H1 (cell line): ENCODE measurements around the gene LRRC28. TPM values are rescaled to one million over a fixed set of nuclear protein-coding genes. Genes with fewer than 3 reads are reported as not detected.
A peak's percentile ranks its signal among the peaks of the same experiment; 100 is the strongest.

ENCODE experiments used
- CTCF ChIA-PET: fragments of 300-600 bp; sonication (Branson Sonifier 250); formaldehyde crosslinking; loops from one replicate; lab custom pipeline; 2021; ENCODE audit not compliant: partially characterized antibody; lab: Charles Lee
- POLR2A ChIA-PET: fragments of 300-600 bp; sonication (Branson Sonifier 250); formaldehyde crosslinking; loops from one replicate; lab custom pipeline; 2021; ENCODE audit warnings: inconsistent platforms; ENCODE audit not compliant: partially characterized antibody; lab: Charles Lee
- DNase-seq, 2 experiments: peaks; one replicate each; pipeline versions ENCODE4 v3.0.0 to v3.0.0-alpha.2; 2010 to 2022; ENCODE audit warnings: low spot score in 2 of 2, low read depth in 1 of 2, mixed read lengths in 1 of 2
- FAIRE-seq: peaks from 2 replicates; lab custom pipeline; 2011; peaks lifted over from hg19 to GRCh38; lab: Jason Lieb, UNC
- H2AFZ ChIP-seq: 2 replicates; pipeline ENCODE4 v1.8.1; 2012; ENCODE audit warnings: low read length, inconsistent platforms
- H2AK5ac ChIP-seq: 2 replicates; pipeline ENCODE4 v1.6.1; 2013; ENCODE audit warnings: low read depth, low read length
- H2BK120ac ChIP-seq: replicated peaks from 2 replicates; pipeline ENCODE3; 2013; ENCODE audit warnings: low read depth, low read length, inconsistent platforms
- H2BK12ac ChIP-seq: 2 replicates; pipeline ENCODE4 v1.6.1; 2013; ENCODE audit warnings: low read depth, low read length
- H2BK15ac ChIP-seq: 2 replicates; pipeline ENCODE4 v1.6.1; 2013; ENCODE audit warnings: low read length
- H2BK20ac ChIP-seq: 2 replicates; pipeline ENCODE4 v1.6.1; 2013; ENCODE audit warnings: low read length
- H2BK5ac ChIP-seq: 2 replicates; pipeline ENCODE4 v1.6.1; 2013; ENCODE audit warnings: low read depth, low read length
- H3K14ac ChIP-seq: 2 replicates; pipeline ENCODE4 v1.6.1; 2013; ENCODE audit warnings: inconsistent platforms; ENCODE audit not compliant: insufficient read length
- H3K18ac ChIP-seq: 2 replicates; pipeline ENCODE4 v1.6.1; 2013; ENCODE audit warnings: low read length; ENCODE audit errors: extremely low read depth
- H3K23ac ChIP-seq: 2 replicates; pipeline ENCODE4 v1.6.1; 2013; ENCODE audit warnings: inconsistent platforms; ENCODE audit not compliant: insufficient read length
- H3K23me2 ChIP-seq: 2 replicates; pipeline ENCODE4 v1.6.1; 2013; ENCODE audit warnings: low read depth, low read length
- H3K27ac ChIP-seq: 2 replicates; pipeline ENCODE4 v1.6.1; 2011; ENCODE audit warnings: low read depth, low read length, inconsistent platforms
- H3K27me3 ChIP-seq, 4 experiments: replicated peaks in 1 of 4; 1 replicate in 1 of 4; 2 replicates in 3 of 4; pipeline versions ENCODE4 v1.6.1 to v1.8.1; 2011 to 2013; ENCODE audit warnings: low read length in 3 of 4, mild to moderate bottlenecking in 3 of 4, inconsistent platforms in 2 of 4, mixed read lengths in 2 of 4, moderate library complexity in 1 of 4; ENCODE audit not compliant: control insufficient read depth in 3 of 4, insufficient read depth in 3 of 4; ENCODE audit errors: extremely low read depth in 1 of 4
- H3K36me3 ChIP-seq, 4 experiments: 2 replicates each; pipeline versions ENCODE4 v1.6.1 to v1.8.1; 2011 to 2013; ENCODE audit warnings: mild to moderate bottlenecking in 4 of 4, low read length in 3 of 4, moderate library complexity in 2 of 4, control low read depth in 1 of 4, inconsistent platforms in 1 of 4; ENCODE audit not compliant: insufficient read depth in 4 of 4, control insufficient read depth in 2 of 4
- H3K4ac ChIP-seq: replicated peaks from 2 replicates; pipeline ENCODE3; 2013; ENCODE audit warnings: low read length, low read depth, mixed read lengths, inconsistent platforms; ENCODE audit not compliant: insufficient read length
- H3K4me1 ChIP-seq, 4 experiments: replicated peaks in 1 of 4; 1 replicate in 1 of 4; 2 replicates in 3 of 4; pipeline versions ENCODE4 v1.6.1 to v1.8.1; 2011 to 2013; ENCODE audit warnings: low read length in 3 of 4, inconsistent platforms in 2 of 4, mixed read lengths in 1 of 4; ENCODE audit not compliant: insufficient read depth in 4 of 4, control insufficient read depth in 3 of 4
- H3K4me2 ChIP-seq, 2 experiments: 2 replicates each; pipeline versions ENCODE4 v1.6.1 to v1.8.1; 2011 to 2013; ENCODE audit warnings: low read depth in 2 of 2, low read length in 2 of 2, control low read depth in 1 of 2, inconsistent platforms in 1 of 2, mild to moderate bottlenecking in 1 of 2; ENCODE audit not compliant: insufficient read depth in 1 of 2
- H3K4me3 ChIP-seq, 4 experiments: fragments of 200-600, 300-600 bp in 1 of 4; sonication (generic), shearing (Covaris generic), sonication (Bioruptor Twin) in 1 of 4; 2 replicates each; pipeline versions ENCODE4 v1.5.1 to v1.8.1; 2011 to 2016; ENCODE audit warnings: low read length in 4 of 4, low read depth in 3 of 4, control low read depth in 2 of 4, inconsistent platforms in 2 of 4, mild to moderate bottlenecking in 2 of 4, mixed read lengths in 1 of 4, moderate library complexity in 1 of 4; ENCODE audit not compliant: insufficient read depth in 2 of 4; ENCODE audit errors: extremely low read depth in 1 of 4
- H3K56ac ChIP-seq: replicated peaks from 2 replicates; pipeline ENCODE3; 2013; ENCODE audit warnings: low read depth, mild to moderate bottlenecking, mixed read lengths, low read length, inconsistent platforms; ENCODE audit not compliant: insufficient read length
- H3K79me1 ChIP-seq: 2 replicates; pipeline ENCODE4 v1.6.1; 2013; ENCODE audit warnings: low read depth, low read length, control low read depth
- H3K79me2 ChIP-seq, 2 experiments: 2 replicates each; pipeline versions ENCODE4 v1.6.1 to v1.8.1; 2012 to 2013; ENCODE audit warnings: low read length in 2 of 2, mild to moderate bottlenecking in 2 of 2, inconsistent platforms in 1 of 2; ENCODE audit not compliant: insufficient read depth in 2 of 2, control insufficient read depth in 1 of 2
- H3K9ac ChIP-seq, 4 experiments: replicated peaks in 1 of 4; 1 replicate in 1 of 4; 2 replicates in 3 of 4; pipeline versions ENCODE4 v1.6.1 to v1.8.1; 2011 to 2013; ENCODE audit warnings: low read depth in 3 of 4, low read length in 3 of 4, control low read depth in 2 of 4, mild to moderate bottlenecking in 2 of 4, moderate library complexity in 2 of 4, inconsistent platforms in 1 of 4; ENCODE audit errors: extremely low read depth in 1 of 4
- H3K9me3 ChIP-seq, 2 experiments: 2 replicates each; pipeline versions ENCODE4 v1.6.1 to v1.8.1; 2012 to 2013; ENCODE audit warnings: mild to moderate bottlenecking in 2 of 2, moderate library complexity in 2 of 2, control low read depth in 1 of 2, inconsistent platforms in 1 of 2, low read depth in 1 of 2, low read length in 1 of 2, mixed read lengths in 1 of 2; ENCODE audit not compliant: insufficient read depth in 2 of 2
- H4K20me1 ChIP-seq, 2 experiments: replicated peaks in 1 of 2; 2 replicates each; pipeline versions ENCODE3 to v1.8.1; 2011 to 2013; ENCODE audit warnings: inconsistent platforms in 2 of 2, low read length in 2 of 2, mild to moderate bottlenecking in 1 of 2; ENCODE audit not compliant: insufficient read depth in 2 of 2, control insufficient read depth in 1 of 2
- H4K5ac ChIP-seq: 2 replicates; pipeline ENCODE4 v1.6.1; 2013; ENCODE audit warnings: low read length, low read depth, mixed read lengths, inconsistent platforms; ENCODE audit not compliant: insufficient read length
- H4K8ac ChIP-seq: 2 replicates; pipeline ENCODE4 v1.8.0; 2013; ENCODE audit warnings: mild to moderate bottlenecking, moderate library complexity, low read length, inconsistent platforms; ENCODE audit not compliant: insufficient read depth; ENCODE audit errors: extremely low read depth
- H4K91ac ChIP-seq: replicated peaks from 2 replicates; pipeline ENCODE3; 2013; ENCODE audit warnings: low read length, mixed read lengths, inconsistent platforms; ENCODE audit not compliant: insufficient read length
- BRCA1 ChIP-seq: IDR thresholded peaks from 2 replicates; pipeline ENCODE4 v1.6.1; 2012; ENCODE audit warnings: low read depth, low read length, improper control_type of control experiment
- EZH2 ChIP-seq: fragments of 200-600 bp; sonication (generic); IDR thresholded peaks from 2 replicates; pipeline ENCODE4 v1.7.1; 2012; ENCODE audit warnings: low read depth, mild to moderate bottlenecking, moderate library complexity, low read length, inconsistent platforms; ENCODE audit not compliant: severe bottlenecking
- HDAC6 ChIP-seq: IDR thresholded peaks from one replicate; pipeline ENCODE4 v1.7.1; 2012; ENCODE audit warnings: low read depth, mild to moderate bottlenecking, inconsistent platforms, low read length, moderate library complexity
- WGBS, 2 experiments: shearing (Covaris generic) in 1 of 2; methylation state at CpG; one replicate each; pipeline versions ENCODE4 v1.1.6 to v1.1.7; 2013 to 2015; ENCODE audit warnings: low lambda C conversion rate in 2 of 2, mixed read lengths in 2 of 2, inconsistent platforms in 1 of 2, low coverage in 1 of 2, missing lambda C conversion rate in 1 of 2; ENCODE audit not compliant: insufficient replicate concordance in 2 of 2, insufficient coverage in 1 of 2, insufficient read length in 1 of 2; ENCODE audit errors: extremely low coverage in 1 of 2, missing lambda C conversion rate in 1 of 2; 5-methylcytosine and 5-hydroxymethylcytosine counted together
- polyA plus RNA-seq, 7 experiments: library from polyadenylated mRNA; depleted of rRNA in 3 of 7; stranded (reverse) in 5 of 7; unstranded in 2 of 7; fragments of >200 nt in 5 of 7; fragments of 200-250 nt in 2 of 7; gene quantifications; 1 replicate in 5 of 7; 2 replicates in 1 of 7; 4 replicates in 1 of 7; pipeline versions ENCODE4 v1.2.1 to v1.2.3, GENCODE V29; 2011 to 2013; ENCODE audit warnings: missing spikeins in 2 of 7, mixed read lengths in 2 of 7
- total RNA-seq: library from RNA; stranded (reverse); fragmentation: NEBNext Ultra II Directional; extraction: Animal tissue kit (Norgen Biotek cat#: 25700); gene quantifications from 2 replicates; pipeline ENCODE4 v1.2.1, GENCODE V29; 2021

The LRRC28 gene
- total and polyA plus RNA-seq, 2 of the 8 experiments (the other 6 are each of a cell fraction or from before 2014, with no cell fraction given) = 20.2 to 23.3 TPM

- H3K56ac ChIP-seq = no peak overlapping the region
- H3K4me2 ChIP-seq = no peak overlapping the region
- no peak overlapping the region for H2BK15ac ChIP-seq
- no peak for TF ChIP-seq BRCA1
- TF ChIP-seq EZH2 = no peak
- no peak for TF ChIP-seq HDAC6
- H3K27ac ChIP-seq = no peak overlapping the region
- no peak overlapping the region for H3K14ac ChIP-seq
- no peaks in the 10 kb centered on the region for H4K20me1 ChIP-seq
- DNase-seq = no peak
- 91% methylated on average over 2 of the region's 2 CpGs; no CpG with 5 or more reads in 1 of the 2 experiments for WGBS, 2 experiments
- no peaks in the 10 kb centered on the region for H3K9me3 ChIP-seq
- H3K9ac ChIP-seq = no peak overlapping the region
- no peak for FAIRE-seq
- H2BK5ac ChIP-seq = no peak overlapping the region
- no peak overlapping the region for H2BK120ac ChIP-seq
- ChIA-PET CTCF (interaction anchor here (0.9 to 1.2 kb wide), 3 partner anchors 31 to 373 kb away, joined by 3 read pairs; no protein-coding TSS in a partner anchor), POLR2A (no interaction called here)
- H3K4me1 ChIP-seq = peaks cover 0 to 3% (median 0%) of the 10 kb centered on the region in 4 experiments; a peak in 1 of 7 replicates
- no peak overlapping the region for H2BK12ac ChIP-seq
- no peak overlapping the region for H3K4ac ChIP-seq
- no peak overlapping the region for H3K23ac ChIP-seq
- no peaks in the 10 kb centered on the region for H3K79me2 ChIP-seq
- no peak overlapping the region for H2AK5ac ChIP-seq
- H3K23me2 ChIP-seq = no peaks in the 10 kb centered on the region
- H3K18ac ChIP-seq = no peak overlapping the region
- H4K91ac ChIP-seq = no peak overlapping the region
- H2BK20ac ChIP-seq = no peak overlapping the region
- no peak overlapping the region for H4K8ac ChIP-seq
- H3K4me3 ChIP-seq = no peak overlapping the region
- H3K79me1 ChIP-seq = no peaks in the 10 kb centered on the region
- H3K27me3 ChIP-seq = no peaks in the 10 kb centered on the region
- H4K5ac ChIP-seq = no peak overlapping the region
- no peaks in the 10 kb centered on the region for H3K36me3 ChIP-seq
- H2AFZ ChIP-seq = 0 out of 2 replicates have a peak overlapping the region, but pooled peaks have one; percentile 16
Measured at GRCh38 chr15:99331381-99331780, 80.1 kb downstream of the LRRC28 start.
